Measurements from ENCODE around the gene ANO8. TPM values are rescaled to one million over a fixed set of nuclear protein-coding genes. Genes with fewer than 3 reads are reported as not detected.
A peak's percentile ranks its signal among the peaks of the same experiment; 100 is the strongest.

The ANO8 gene
- total and polyA plus RNA-seq, 2 of the 13 experiments (the other 11 are each of a cell fraction or from before 2014, with no cell fraction given): 1.8 to 3.5 TPM

DNA sequence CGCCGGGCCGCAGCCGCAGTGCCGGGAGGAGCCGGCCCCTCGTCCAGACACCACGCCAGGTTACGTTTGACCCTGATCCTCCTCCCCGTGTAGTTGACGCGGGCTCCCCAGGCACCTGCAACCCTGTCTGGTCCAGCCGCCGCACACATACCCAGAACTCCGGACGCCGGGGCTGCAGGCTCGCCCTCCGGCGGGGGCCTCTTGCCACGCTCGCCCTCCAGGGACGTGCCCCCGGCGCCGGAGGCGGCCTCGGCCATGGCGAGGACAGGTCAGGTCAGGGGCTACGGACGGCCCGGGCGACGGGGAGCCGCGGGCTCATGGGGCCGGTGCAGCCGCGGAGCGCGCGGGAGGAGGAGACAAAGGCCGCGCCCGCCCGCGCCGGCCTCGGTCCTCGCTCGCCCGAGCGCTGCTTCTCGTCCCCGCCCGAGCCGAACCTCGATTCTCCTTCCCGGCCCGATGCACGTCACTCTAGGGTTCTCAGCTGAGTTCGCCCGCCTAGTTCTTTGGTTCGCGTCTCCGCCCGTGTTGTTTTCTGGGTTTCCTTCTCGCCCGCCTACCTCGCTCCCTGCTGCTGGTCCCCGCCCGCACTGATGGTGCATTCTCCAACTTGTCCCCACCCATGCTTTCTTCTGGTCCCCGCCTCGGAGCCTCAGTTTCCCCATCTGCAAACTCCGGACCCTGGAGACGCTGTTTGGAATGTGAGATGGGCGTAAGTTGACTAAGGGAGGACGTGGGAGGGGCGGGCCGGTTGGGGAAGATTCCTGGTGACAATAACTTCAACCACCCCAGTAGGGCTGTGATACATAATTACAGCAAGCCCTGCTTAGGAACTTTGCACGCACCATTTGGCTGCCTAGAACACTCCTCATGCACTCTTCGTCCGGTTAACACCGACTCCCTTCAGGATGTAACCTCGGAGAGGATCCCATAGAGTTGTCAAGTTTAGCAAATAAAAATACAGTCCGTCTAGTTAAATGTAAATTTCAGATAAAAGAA lies at the start of gene ANO8 (continued):
- TF ChIP-seq THYN1 (CRISPR knock-in tag; IDR thresholded peaks at IDR 0.05; ENCODE audit: borderline replicate concordance, low read depth): no peak
- TF ChIP-seq ZNF567 (CRISPR knock-in tag; IDR thresholded peaks at IDR 0.05; ENCODE audit: borderline replicate concordance): no peak
- TF ChIP-seq EHMT2 (IDR thresholded peaks at IDR 0.05; ENCODE audit: borderline replicate concordance, low read depth, low read length): no peak
- peak; percentile 54; the same call in 1 of the 2 replicates for TF ChIP-seq KLF12 (CRISPR knock-in tag; IDR thresholded peaks at IDR 0.05; ENCODE audit: borderline replicate concordance)
- no peak for TF ChIP-seq ISL2 (CRISPR knock-in tag; IDR thresholded peaks at IDR 0.05)
- TF ChIP-seq, protein P1, sequence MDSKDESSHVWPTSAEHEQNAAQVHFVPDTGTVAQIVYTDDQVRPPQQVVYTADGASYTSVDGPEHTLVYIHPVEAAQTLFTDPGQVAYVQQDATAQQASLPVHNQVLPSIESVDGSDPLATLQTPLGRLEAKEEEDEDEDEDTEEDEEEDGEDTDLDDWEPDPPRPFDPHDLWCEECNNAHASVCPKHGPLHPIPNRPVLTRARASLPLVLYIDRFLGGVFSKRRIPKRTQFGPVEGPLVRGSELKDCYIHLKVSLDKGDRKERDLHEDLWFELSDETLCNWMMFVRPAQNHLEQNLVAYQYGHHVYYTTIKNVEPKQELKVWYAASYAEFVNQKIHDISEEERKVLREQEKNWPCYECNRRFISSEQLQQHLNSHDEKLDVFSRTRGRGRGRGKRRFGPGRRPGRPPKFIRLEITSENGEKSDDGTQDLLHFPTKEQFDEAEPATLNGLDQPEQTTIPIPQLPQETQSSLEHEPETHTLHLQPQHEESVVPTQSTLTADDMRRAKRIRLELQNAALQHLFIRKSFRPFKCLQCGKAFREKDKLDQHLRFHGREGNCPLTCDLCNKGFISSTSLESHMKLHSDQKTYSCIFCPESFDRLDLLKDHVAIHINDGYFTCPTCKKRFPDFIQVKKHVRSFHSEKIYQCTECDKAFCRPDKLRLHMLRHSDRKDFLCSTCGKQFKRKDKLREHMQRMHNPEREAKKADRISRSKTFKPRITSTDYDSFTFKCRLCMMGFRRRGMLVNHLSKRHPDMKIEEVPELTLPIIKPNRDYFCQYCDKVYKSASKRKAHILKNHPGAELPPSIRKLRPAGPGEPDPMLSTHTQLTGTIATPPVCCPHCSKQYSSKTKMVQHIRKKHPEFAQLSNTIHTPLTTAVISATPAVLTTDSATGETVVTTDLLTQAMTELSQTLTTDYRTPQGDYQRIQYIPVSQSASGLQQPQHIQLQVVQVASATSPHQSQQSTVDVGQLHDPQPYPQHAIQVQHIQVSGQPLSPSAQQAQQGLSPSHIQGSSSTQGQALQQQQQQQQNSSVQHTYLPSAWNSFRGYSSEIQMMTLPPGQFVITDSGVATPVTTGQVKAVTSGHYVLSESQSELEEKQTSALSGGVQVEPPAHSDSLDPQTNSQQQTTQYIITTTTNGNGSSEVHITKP (CRISPR knock-in tag; IDR thresholded peaks at IDR 0.05; ENCODE audit: low read depth): no peak
- peak; percentile 93 for TF ChIP-seq SALL2 (CRISPR knock-in tag; IDR thresholded peaks at IDR 0.05)
- TF ChIP-seq, protein P2, sequence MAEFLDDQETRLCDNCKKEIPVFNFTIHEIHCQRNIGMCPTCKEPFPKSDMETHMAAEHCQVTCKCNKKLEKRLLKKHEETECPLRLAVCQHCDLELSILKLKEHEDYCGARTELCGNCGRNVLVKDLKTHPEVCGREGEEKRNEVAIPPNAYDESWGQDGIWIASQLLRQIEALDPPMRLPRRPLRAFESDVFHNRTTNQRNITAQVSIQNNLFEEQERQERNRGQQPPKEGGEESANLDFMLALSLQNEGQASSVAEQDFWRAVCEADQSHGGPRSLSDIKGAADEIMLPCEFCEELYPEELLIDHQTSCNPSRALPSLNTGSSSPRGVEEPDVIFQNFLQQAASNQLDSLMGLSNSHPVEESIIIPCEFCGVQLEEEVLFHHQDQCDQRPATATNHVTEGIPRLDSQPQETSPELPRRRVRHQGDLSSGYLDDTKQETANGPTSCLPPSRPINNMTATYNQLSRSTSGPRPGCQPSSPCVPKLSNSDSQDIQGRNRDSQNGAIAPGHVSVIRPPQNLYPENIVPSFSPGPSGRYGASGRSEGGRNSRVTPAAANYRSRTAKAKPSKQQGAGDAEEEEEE (CRISPR knock-in tag; IDR thresholded peaks at IDR 0.05; ENCODE audit: borderline replicate concordance): no peak
- TF ChIP-seq STAG1 (CRISPR knock-in tag; IDR thresholded peaks at IDR 0.05): no peak
- TF ChIP-seq, protein P3, sequence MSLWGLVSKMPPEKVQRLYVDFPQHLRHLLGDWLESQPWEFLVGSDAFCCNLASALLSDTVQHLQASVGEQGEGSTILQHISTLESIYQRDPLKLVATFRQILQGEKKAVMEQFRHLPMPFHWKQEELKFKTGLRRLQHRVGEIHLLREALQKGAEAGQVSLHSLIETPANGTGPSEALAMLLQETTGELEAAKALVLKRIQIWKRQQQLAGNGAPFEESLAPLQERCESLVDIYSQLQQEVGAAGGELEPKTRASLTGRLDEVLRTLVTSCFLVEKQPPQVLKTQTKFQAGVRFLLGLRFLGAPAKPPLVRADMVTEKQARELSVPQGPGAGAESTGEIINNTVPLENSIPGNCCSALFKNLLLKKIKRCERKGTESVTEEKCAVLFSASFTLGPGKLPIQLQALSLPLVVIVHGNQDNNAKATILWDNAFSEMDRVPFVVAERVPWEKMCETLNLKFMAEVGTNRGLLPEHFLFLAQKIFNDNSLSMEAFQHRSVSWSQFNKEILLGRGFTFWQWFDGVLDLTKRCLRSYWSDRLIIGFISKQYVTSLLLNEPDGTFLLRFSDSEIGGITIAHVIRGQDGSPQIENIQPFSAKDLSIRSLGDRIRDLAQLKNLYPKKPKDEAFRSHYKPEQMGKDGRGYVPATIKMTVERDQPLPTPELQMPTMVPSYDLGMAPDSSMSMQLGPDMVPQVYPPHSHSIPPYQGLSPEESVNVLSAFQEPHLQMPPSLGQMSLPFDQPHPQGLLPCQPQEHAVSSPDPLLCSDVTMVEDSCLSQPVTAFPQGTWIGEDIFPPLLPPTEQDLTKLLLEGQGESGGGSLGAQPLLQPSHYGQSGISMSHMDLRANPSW (CRISPR knock-in tag; IDR thresholded peaks at IDR 0.05; ENCODE audit: borderline replicate concordance): no peak
- peak; percentile 68 for TF ChIP-seq GATAD1 (CRISPR knock-in tag; IDR thresholded peaks at IDR 0.05)
- TF ChIP-seq ZKSCAN5 (CRISPR knock-in tag; IDR thresholded peaks at IDR 0.05): no peak
- no peak for TF ChIP-seq ZNF326 (CRISPR knock-in tag; IDR thresholded peaks at IDR 0.05; ENCODE audit: borderline replicate concordance)
- TF ChIP-seq ZNF367 (CRISPR knock-in tag; IDR thresholded peaks at IDR 0.05; ENCODE audit: borderline replicate concordance): no peak; the same call in 1 of the 2 replicates
- TF ChIP-seq MATR3 (CRISPR knock-in tag; IDR thresholded peaks at IDR 0.05): no peak
